AG09309 (cell line): Measurements from ENCODE around the gene AFAP1.

ENCODE experiments used
- DNase-seq: peaks from one replicate; pipeline ENCODE4 v3.0.0-alpha.2; 2010; ENCODE audit warnings: low read depth
- H3K4me3 ChIP-seq: 2 replicates; pipeline ENCODE4 v1.5.1; 2011; ENCODE audit warnings: mild to moderate bottlenecking, low read depth, low read length, moderate library complexity; ENCODE audit not compliant: control insufficient read depth
- TF ChIP-seq, protein P1 (sequence below): IDR thresholded peaks from 2 replicates; pipeline ENCODE4 v1.5.1; 2011; ENCODE audit warnings: mild to moderate bottlenecking, low read depth, low read length, inconsistent platforms; ENCODE audit not compliant: insufficient read depth, control insufficient read depth; ENCODE audit errors: missing control alignments

AFAP1 gene

DNA sequence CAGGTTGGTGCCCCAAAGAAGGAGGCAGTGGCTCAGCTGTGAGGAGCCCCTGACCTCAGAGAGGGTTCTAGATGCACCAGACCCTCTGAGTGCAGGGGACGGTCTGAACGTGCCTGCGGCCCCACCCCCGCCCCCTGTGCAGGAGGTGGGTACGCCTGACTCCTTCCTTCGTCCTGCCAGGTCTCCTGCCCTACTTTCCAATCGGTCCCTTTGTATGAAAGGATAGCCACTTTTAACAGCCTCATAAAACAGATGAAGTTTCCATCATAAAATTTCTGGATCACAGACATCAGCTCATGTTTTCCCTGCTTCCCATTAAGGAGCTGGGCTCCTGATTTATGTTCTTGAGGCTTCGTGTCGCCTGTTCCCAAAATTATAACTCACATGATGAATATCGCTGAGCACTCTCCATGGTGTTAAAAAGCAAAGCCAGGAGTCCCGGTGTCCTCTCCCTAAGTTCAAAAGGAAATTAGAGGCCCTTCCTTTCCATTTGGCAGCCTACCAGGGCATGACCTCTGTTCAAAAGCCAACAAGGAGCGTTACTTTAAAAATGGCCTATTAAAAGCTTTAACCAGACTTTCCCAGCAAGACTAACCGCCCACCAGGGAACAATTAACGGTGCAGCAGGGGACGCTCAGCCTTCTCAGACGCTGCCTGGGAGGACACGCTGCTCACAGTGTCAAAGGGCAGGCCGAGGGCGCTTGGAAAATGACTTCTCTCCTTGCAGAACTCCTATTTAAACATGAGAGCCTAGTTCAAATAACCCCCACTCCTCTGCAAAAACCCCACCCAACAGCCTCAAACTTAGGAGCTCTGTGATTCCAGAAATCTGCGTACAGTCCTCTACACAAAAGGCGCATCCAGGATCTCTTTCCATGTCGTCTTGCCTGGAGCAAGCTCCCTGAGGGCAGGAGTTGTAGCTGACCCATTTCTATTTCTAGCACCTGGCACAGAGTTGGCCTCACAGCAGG is 181.9 kb downstream of the AFAP1 start:
- H3K4me3 ChIP-seq: no peak overlapping the region
- no peak for DNase-seq
- TF ChIP-seq, protein P1, sequence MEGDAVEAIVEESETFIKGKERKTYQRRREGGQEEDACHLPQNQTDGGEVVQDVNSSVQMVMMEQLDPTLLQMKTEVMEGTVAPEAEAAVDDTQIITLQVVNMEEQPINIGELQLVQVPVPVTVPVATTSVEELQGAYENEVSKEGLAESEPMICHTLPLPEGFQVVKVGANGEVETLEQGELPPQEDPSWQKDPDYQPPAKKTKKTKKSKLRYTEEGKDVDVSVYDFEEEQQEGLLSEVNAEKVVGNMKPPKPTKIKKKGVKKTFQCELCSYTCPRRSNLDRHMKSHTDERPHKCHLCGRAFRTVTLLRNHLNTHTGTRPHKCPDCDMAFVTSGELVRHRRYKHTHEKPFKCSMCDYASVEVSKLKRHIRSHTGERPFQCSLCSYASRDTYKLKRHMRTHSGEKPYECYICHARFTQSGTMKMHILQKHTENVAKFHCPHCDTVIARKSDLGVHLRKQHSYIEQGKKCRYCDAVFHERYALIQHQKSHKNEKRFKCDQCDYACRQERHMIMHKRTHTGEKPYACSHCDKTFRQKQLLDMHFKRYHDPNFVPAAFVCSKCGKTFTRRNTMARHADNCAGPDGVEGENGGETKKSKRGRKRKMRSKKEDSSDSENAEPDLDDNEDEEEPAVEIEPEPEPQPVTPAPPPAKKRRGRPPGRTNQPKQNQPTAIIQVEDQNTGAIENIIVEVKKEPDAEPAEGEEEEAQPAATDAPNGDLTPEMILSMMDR: no peak

DNA sequence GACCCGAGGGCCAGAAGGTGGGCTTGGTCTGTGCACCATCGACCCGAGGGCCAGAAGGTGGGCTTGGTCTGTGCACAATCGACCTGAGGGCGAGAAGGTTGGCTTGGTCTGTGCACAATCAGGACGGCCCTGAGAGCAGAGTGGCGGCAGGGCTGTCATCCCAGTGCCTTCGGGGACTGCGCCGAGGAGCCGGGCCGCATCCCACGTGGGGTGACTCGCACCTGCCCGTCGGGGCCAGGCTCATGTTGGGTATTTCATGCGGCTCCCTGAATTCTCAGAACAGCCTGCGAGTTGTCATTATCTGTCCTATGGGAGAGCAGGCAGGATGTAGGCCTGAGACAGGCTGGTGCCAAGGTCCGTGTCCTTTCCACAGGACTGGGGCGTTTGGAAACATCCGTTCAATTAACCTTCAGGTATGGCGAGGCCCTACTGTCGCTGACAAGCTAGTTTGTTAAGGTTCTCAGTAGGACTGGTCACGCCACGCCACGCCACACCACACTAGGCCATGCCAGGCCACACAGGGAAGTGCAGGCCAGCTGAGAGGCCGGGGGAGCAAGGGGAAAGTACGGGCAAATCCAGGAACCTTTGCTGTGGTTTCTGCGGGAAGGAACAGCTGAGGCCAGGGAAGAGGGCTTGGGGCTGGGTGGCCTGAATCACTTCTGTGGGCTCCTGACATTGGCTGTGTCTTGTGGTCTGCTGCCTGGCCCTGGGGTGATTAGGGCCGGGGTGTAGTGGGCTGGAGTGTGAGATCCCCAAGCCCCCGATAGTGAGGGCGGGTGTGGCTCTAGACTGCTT is 182.9 kb downstream of the AFAP1 start:
- no peak overlapping the region for H3K4me3 ChIP-seq
- TF ChIP-seq, protein P1: no peak
- DNase-seq: no peak

DNA sequence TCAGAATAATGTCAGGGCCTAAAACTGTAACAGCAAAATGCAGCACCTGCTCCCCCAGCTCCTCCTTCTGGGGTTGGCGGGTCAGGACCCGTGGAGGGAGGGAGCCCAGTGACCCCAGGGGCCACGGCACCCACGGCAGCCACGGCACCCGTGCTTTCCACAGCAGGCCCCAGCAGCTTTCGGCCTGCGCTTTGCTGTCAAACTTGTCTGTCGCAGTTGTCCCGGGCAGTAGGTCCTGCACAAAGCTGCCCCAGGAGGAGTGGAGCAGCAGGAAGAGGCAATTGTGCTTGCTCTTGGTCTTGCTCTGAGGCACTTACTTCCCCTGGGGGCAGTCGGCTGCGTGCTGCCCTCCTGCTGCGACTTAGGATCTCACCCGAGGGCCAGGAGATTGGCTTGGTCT is 183.6 kb downstream of the AFAP1 start:
- no peak for DNase-seq
- no peak overlapping the region for H3K4me3 ChIP-seq
- TF ChIP-seq, protein P1: no peak

DNA sequence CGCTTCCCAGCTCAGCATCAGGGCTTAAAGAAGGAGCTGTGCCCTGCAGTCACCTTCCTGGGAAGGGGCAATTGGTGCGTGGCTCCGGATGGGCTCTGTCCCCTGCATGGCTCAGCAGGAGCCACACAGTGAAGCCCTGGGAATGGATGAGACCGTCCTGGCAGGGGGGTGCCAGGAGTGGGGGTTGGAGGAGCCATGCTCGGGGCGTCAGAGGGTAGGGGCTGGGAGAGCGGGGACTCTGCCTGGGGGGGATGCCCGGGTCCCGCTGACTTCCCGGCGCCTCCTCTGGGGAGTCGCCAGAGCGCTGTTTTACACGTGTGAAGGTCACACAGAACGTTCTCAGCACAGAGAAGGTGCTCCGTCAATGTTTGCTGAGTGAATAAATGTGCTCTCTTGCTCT is 184.1 kb downstream of the AFAP1 start:
- TF ChIP-seq, protein P1: no peak
- no peak for DNase-seq
- H3K4me3 ChIP-seq: no peak overlapping the region

DNA sequence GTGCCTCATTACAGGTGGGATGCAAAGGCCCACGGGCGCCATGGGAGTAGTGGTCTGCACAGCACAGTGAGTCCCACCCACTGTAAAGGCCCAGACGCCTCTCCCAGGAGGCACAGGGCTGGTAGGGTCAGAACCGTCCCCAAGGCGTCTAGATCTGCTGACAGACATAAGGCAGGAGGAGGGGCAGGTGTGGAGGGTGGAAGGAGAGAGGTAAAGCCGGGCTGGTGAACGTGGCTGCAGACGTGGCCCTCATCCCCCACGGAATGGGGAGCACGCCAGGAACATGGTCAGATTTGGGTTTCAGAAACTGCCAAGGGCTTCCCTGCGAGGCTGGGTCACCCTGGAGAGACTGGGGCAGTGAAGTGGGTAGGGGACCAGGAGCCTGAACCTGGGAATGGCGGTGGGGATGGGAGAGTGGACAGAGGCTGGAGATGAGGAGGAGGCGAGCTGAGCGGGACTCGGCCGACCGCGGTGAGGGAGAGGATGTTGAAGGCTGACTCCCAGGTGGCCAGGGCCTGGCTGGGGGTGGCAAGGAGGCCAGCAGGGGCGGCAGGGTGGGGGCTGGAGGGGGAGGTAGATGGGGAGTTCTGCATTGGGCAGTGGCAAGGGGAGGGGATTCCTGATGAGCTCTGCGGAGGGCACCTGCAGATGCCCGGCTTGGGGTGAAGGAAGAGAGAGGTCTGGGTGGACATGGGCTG is 184.9 kb downstream of the AFAP1 start:
- no peak for DNase-seq
- H3K4me3 ChIP-seq: no peak overlapping the region
- TF ChIP-seq, protein P1: no peak

DNA sequence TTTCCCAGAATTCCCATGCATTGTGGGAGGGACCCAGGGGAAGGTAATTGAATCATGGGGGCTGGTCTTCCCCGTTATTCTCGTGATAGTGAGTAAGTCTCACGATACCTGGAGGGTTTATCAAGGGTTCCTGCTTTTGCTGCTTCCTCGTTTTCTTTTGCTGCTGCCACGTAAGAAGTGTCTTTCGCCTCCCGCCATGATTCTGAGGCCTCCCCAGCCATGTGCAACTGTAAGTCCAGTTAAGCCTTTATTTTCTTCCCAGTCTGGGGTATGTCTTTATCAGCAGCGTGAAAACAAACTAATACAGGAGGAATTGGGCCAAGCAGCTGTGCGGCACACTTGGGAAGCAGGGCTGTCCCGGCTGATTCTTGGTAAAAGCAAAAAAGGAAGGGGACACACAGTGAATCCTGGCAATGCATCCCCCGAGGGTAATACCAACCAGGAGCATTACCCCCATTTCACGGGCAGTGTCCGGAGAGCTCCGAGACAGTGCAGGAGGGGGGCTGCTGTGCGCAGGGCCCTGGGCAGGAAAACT is 185.7 kb downstream of the AFAP1 start:
- no peak for DNase-seq
- TF ChIP-seq, protein P1: no peak
- H3K4me3 ChIP-seq: no peak overlapping the region
